Pancreas (tissue), 10 donors: ENCODE data around the gene KAT5. TPM values are rescaled to one million over a fixed set of nuclear protein-coding genes. Genes with fewer than 3 reads are reported as not detected.

ENCODE experiments used
- ATAC-seq, 4 donors: fragments of 200-7000 bp; cut with Tn5 transposase; one replicate each; pipeline versions ENCODE4 v1.8.0 to v1.9.1; 2020; ENCODE audit warnings: mild to moderate bottlenecking in 4 of 4, moderate library complexity in 4 of 4
- DNase-seq, 6 donors: peaks; one replicate each; pipeline ENCODE4 v3.0.0-alpha.2; 2020
- FAIRE-seq: peaks from 2 replicates; lab custom pipeline; 2012; peaks lifted over from hg19 to GRCh38; lab: Jason Lieb, UNC
- H3K27ac ChIP-seq, 4 donors: fragments of 200-600 bp; sonication (generic); 1 replicate in 3 of 4; 2 replicates in 1 of 4; pipeline versions ENCODE4 v1.5.0 to v1.8.0; 2020
- H3K27me3 ChIP-seq, 4 donors: fragments of 200-600 bp; one replicate each; pipeline ENCODE4 v1.8.0; 2021
- H3K36me3 ChIP-seq, 3 donors: fragments of 200-600 bp; sonication (generic) in 1 of 3; one replicate each; pipeline versions ENCODE4 v1.5.0 to v1.8.0; 2020 to 2021
- H3K4me1 ChIP-seq, 3 donors: fragments of 200-600 bp; one replicate each; pipeline ENCODE4 v1.8.0; 2021
- H3K4me3 ChIP-seq, 4 donors: fragments of 200-600 bp; sonication (generic) in 2 of 4; one replicate each; pipeline versions ENCODE4 v1.5.0 to v1.8.0; 2020 to 2021
- H3K9me3 ChIP-seq, 4 donors: fragments of 200-600 bp; one replicate each; pipeline ENCODE4 v1.8.0; 2021
- WGBS, 2 donors: extraction: QIAGEN DNeasy Blood & Tissue Kit; methylation state at CpG; one replicate each; pipeline ENCODE4 v1.1.7; 2013; 5-methylcytosine and 5-hydroxymethylcytosine counted together
- intact Hi-C, 3 donors: fragments of 100-400 bp; cut with DNase I; formaldehyde crosslinking; loops; one replicate each; pipeline versions ENCODE4 v1.11.1 to v1.14.2; 2022
- polyA plus RNA-seq, 2 donors: library from polyadenylated mRNA; stranded (reverse); fragments of 200-250 nt; gene quantifications; one replicate each; pipeline ENCODE4 v1.2.3, GENCODE V29; 2013
- total RNA-seq, 6 donors: library from RNA; stranded (reverse); fragmentation: NEBNext Ultra II Directional in 4 of 6; extraction: Animal tissue kit (Norgen Biotek cat#: 25700) in 4 of 6; gene quantifications; one replicate each; pipeline versions ENCODE4 v1.2.1 to v1.2.4, GENCODE V29; 2021 to 2023
- TF ChIP-seq, protein P1 (sequence below), 4 donors: fragments of 200-600 bp; sonication (generic) in 3 of 4; IDR thresholded peaks; one replicate each; pipeline versions ENCODE4 v1.5.0 to v1.8.0; 2021; ENCODE audit warnings: antibody characterized with exemption in 4 of 4
- donor health status: healthy with polysubstance abuse.
- donor health status: DM: no; HTN: no; CAD: no; lungs with moderate emphysema.
- donor health status: DM: no; HTN: no; CAD: no.
- donor health status: control.
- donor health status: control.
- donor health status: Bipolar disorder and iron deficiency.
- donor health status: DM: yes; HTN: yes; CAD: no.
- donor health status: DM: no; HTN: no; CAD: no.
- donor health status: DM: no; HTN: no; CAD: no.
- donor health status: DM: yes; HTN: yes; CAD: no.

KAT5 gene
- total and polyA plus RNA-seq, 8 donors, result 26.5 to 99.6 (median 35.7) TPM

DNA sequence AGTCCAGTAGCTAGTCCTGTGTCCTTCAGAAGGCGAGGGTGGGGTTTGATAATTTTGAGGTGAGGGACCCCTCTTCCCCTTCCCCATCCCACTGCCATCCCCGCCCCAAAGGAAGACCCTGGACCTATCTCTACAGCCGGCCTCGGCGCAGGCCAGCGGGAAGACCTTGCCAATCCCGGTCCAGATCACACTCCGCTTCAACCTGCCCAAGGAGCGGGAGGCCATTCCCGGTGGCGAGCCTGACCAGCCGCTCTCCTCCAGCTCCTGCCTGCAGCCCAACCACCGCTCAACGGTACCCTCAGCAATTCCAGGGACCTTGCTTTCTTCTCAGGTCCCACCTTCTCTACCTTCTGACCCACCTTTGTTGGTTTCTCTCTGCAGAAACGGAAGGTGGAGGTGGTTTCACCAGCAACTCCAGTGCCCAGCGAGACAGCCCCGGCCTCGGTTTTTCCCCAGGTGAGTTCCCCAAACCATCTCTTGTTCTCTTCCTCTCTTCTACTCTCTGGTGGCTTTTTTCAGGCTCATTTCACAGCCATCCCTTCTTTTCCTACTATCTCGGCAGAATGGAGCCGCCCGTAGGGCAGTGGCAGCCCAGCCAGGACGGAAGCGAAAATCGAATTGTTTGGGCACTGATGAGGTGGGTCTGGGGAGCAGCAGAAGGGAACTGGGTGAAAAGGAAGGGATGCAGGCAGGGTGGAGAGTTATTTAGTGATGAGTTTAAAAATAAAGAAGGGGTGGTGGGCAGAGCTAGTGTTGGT is 1.3 kb downstream of the KAT5 start:
- 88 to 91% methylated on average over 24 of the region's 24 CpGs for WGBS, 2 donors
- Histone ChIP-seq H3K4me3 (peak overlapping the region in 1 of 4 donors; percentile 72), H3K4me1 (peaks cover 0 to 11% (median 4%) of the 10 kb centered on the region in 3 donors), H3K27ac (no peak overlapping the region), H3K36me3 (peaks cover 11 to 47% (median 32%) of the 10 kb centered on the region in 3 donors), H3K9me3 (no peaks in the 10 kb centered on the region), H3K27me3 (no peaks in the 10 kb centered on the region)
- intact Hi-C loops, result loop anchor here in 1 of 3 donors (5.0 kb wide), 1 partner anchor 174 kb away; the partner anchor contains the start of gene FIBP
- peak in 1 of 6 donors; percentile 76 for DNase-seq
- ATAC-seq, result no peak
- TF ChIP-seq, protein P1, sequence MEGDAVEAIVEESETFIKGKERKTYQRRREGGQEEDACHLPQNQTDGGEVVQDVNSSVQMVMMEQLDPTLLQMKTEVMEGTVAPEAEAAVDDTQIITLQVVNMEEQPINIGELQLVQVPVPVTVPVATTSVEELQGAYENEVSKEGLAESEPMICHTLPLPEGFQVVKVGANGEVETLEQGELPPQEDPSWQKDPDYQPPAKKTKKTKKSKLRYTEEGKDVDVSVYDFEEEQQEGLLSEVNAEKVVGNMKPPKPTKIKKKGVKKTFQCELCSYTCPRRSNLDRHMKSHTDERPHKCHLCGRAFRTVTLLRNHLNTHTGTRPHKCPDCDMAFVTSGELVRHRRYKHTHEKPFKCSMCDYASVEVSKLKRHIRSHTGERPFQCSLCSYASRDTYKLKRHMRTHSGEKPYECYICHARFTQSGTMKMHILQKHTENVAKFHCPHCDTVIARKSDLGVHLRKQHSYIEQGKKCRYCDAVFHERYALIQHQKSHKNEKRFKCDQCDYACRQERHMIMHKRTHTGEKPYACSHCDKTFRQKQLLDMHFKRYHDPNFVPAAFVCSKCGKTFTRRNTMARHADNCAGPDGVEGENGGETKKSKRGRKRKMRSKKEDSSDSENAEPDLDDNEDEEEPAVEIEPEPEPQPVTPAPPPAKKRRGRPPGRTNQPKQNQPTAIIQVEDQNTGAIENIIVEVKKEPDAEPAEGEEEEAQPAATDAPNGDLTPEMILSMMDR (IDR thresholded peaks at IDR 0.05), result no peak
- FAIRE-seq, result no peak

- DNase-seq (no peak), ATAC-seq (no peak), FAIRE-seq (no peak)
- Histone ChIP-seq H3K27me3 (no peaks in the 10 kb centered on the region), H3K9me3 (no peaks in the 10 kb centered on the region), H3K4me1 (peaks cover 4 to 21% (median 6%) of the 10 kb centered on the region in 3 donors), H3K4me3 (no peak overlapping the region), H3K27ac (no peak overlapping the region), H3K36me3 (peaks cover 11 to 56% (median 35%) of the 10 kb centered on the region in 3 donors)
- intact Hi-C loops, result loop anchor here in 1 of 3 donors (5.0 kb wide), 1 partner anchor 173 kb away; the partner anchor contains the start of gene FIBP
- WGBS, 2 donors, result 86 to 90% methylated on average over 16 of the region's 16 CpGs
- TF ChIP-seq, protein P1 (IDR thresholded peaks at IDR 0.05), result no peak
Measured at GRCh38 chr11:65714433-65714832, 2.4 kb downstream of the KAT5 start.

DNA sequence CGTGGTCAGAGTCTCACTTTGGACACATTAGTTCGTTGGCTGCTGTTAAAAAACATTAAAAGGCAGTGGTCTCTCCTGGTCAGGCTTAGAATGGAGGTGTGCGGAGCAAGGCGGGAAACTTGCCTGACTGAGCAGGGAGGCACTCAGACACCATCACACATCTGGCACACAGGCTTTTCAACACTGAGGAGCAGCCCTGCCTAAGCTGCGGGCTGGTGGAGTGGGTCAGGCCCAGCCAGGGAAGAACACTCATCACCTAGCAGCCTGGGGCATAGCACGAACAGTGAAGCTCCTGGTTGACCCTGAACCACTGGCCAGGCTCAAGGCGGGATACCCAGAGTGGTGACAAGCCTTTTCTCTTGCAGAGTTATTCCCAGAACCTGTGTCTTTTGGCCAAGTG is 4.2 kb downstream of the KAT5 start:
- no peaks in the 10 kb centered on the region for H3K27me3 ChIP-seq
- H3K27ac ChIP-seq, result no peak overlapping the region
- intact Hi-C loops, result no loop called here
- WGBS, 2 donors, result 84 to 93% methylated on average over 7 of the region's 7 CpGs
- FAIRE-seq, result no peak
- no peak for DNase-seq
- H3K4me3 ChIP-seq, result no peak overlapping the region
- H3K4me1 ChIP-seq, result peaks cover 4 to 22% (median 11%) of the 10 kb centered on the region in 3 donors
- TF ChIP-seq, protein P1 (IDR thresholded peaks at IDR 0.05), result no peak
- no peak for ATAC-seq
- H3K36me3 ChIP-seq, result peaks cover 11 to 56% (median 35%) of the 10 kb centered on the region in 3 donors
- no peaks in the 10 kb centered on the region for H3K9me3 ChIP-seq

DNA sequence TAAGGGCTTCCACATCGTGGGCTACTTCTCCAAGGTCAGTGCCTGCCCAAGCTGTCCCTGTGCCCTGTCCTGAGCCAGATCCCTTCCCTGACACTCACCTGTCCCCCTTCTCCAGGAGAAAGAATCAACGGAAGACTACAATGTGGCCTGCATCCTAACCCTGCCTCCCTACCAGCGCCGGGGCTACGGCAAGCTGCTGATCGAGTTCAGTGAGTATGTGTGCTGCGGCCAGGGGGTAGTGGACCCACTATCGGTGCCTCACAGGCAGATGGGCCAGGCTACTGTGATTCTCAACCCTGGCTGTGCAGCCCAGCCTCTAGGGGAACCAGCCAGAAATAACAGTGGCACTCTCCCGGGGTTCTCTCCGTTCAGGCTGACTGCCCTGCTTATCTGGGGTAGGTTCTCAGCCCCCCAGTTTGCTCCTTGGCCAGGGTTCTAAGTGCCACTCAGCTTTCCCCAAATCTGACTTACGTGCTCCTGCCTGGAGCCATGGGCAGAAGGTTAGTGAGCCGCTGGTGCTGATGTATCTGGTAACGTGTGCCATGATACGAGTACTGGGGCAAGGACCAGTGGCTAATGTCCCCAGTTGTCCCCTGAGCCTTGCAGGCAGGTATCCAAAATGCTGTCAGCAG is 4.8 kb downstream of the KAT5 start:
- H3K36me3 ChIP-seq, result peaks cover 11 to 56% (median 35%) of the 10 kb centered on the region in 3 donors
- no peak for FAIRE-seq
- intact Hi-C loops, result no loop called here

More for the DNA sequence above, 4.8 kb downstream of the KAT5 start:
- Histone ChIP-seq H3K27me3 (no peaks in the 10 kb centered on the region), H3K4me3 (no peak overlapping the region), H3K27ac (no peak overlapping the region), H3K9me3 (no peaks in the 10 kb centered on the region), H3K4me1 (peaks cover 4 to 22% (median 11%) of the 10 kb centered on the region in 3 donors)
- TF ChIP-seq, protein P1 (IDR thresholded peaks at IDR 0.05), result no peak
- WGBS, 2 donors, result 84 to 88% methylated on average over 14 of the region's 14 CpGs
- DNase-seq, result no peak
- no peak for ATAC-seq
